ENCODE results near the gene NRXN3. TPM values are rescaled to one million over a fixed set of nuclear protein-coding genes. Genes with fewer than 3 reads are reported as not detected.

The NRXN3 gene
- total RNA-seq, 5 donors from 2014 or later (not counting 1 experiment from before 2014, with no cell fraction given) = not detected

GRCh38 chr14:79704041-79704807, 1534.1 kb downstream of the NRXN3 start:
- no peaks in the 10 kb centered on the region for H3K4me1 ChIP-seq (ENCODE audit: control insufficient read depth in 1 of 2, extremely low read depth in 1 of 2, insufficient read depth in 2 of 2, low read length in 2 of 2)
- Mint-ChIP-seq H3K4me1 (no peaks in the 10 kb centered on the region), H3K36me3 (no peaks in the 10 kb centered on the region), H3K27ac (no peak overlapping the region), H3K4me3 (no peak overlapping the region), H3K27me3 (no peaks in the 10 kb centered on the region), H3K9me3 (peaks cover 0 to 3% (median 3%) of the 10 kb centered on the region in 3 donors)
- DNase-seq = no peak
- no peak overlapping the region for H3K4me3 ChIP-seq (ENCODE audit: control insufficient read depth in 1 of 2, extremely low read depth in 1 of 2, low read length in 1 of 2)
- no peaks in the 10 kb centered on the region for H3K27me3 ChIP-seq (replicated peaks in 1 of 2; ENCODE audit: control insufficient read depth in 2 of 2, extremely low read depth in 1 of 2, insufficient read depth in 2 of 2, low read length in 1 of 2)
- no peaks in the 10 kb centered on the region for H3K9me3 ChIP-seq
- no peak for ATAC-seq (replicated peaks in 1 of 4)
- POLR2A ChIA-PET = no interaction called here
- no peaks in the 10 kb centered on the region for H3K36me3 ChIP-seq (ENCODE audit: control insufficient read depth in 2 of 2, extremely low read depth in 1 of 2, insufficient read depth in 1 of 2, low read length in 1 of 2)
- 53% methylated on average over 2 of the region's 6 CpGs for WGBS (ENCODE audit: insufficient coverage)
- CTCF ChIA-PET = no interaction called here
- no peak overlapping the region for H3K27ac ChIP-seq (ENCODE audit: low read length)

GRCh38 chr14:79705126-79705894, 1535.1 kb downstream of the NRXN3 start:
- no peaks in the 10 kb centered on the region for H3K36me3 Mint-ChIP-seq
- H3K9me3 Mint-ChIP-seq = peaks cover 0 to 3% (median 3%) of the 10 kb centered on the region in 3 donors
- Histone ChIP-seq H3K4me3 (ENCODE audit: control insufficient read depth in 1 of 2, extremely low read depth in 1 of 2, low read length in 1 of 2) (no peak overlapping the region), H3K27me3 (replicated peaks in 1 of 2; ENCODE audit: control insufficient read depth in 2 of 2, extremely low read depth in 1 of 2, insufficient read depth in 2 of 2, low read length in 1 of 2) (no peaks in the 10 kb centered on the region), H3K9me3 (no peaks in the 10 kb centered on the region), H3K36me3 (ENCODE audit: control insufficient read depth in 2 of 2, extremely low read depth in 1 of 2, insufficient read depth in 1 of 2, low read length in 1 of 2) (no peaks in the 10 kb centered on the region), H3K27ac (ENCODE audit: low read length) (no peak overlapping the region), H3K4me1 (ENCODE audit: control insufficient read depth in 1 of 2, extremely low read depth in 1 of 2, insufficient read depth in 2 of 2, low read length in 2 of 2) (no peaks in the 10 kb centered on the region)
- WGBS (ENCODE audit: insufficient coverage) = 73% methylated on average over 6 of the region's 11 CpGs
- H3K27ac Mint-ChIP-seq = no peak overlapping the region
- ChIA-PET CTCF (no interaction called here), POLR2A (no interaction called here)
- no peak for ATAC-seq (replicated peaks in 1 of 4)
- H3K4me1 Mint-ChIP-seq = no peaks in the 10 kb centered on the region
- no peak for DNase-seq
- no peaks in the 10 kb centered on the region for H3K27me3 Mint-ChIP-seq
- no peak overlapping the region for H3K4me3 Mint-ChIP-seq

GRCh38 chr14:79706382-79706781, 1536.2 kb downstream of the NRXN3 start:
- no peak overlapping the region for H3K27ac ChIP-seq (ENCODE audit: low read length)
- Mint-ChIP-seq H3K9me3 (peaks cover 0 to 3% (median 3%) of the 10 kb centered on the region in 3 donors), H3K36me3 (no peaks in the 10 kb centered on the region), H3K4me3 (no peak overlapping the region), H3K27me3 (no peaks in the 10 kb centered on the region), H3K4me1 (no peaks in the 10 kb centered on the region), H3K27ac (no peak overlapping the region)
- no peaks in the 10 kb centered on the region for H3K27me3 ChIP-seq (replicated peaks in 1 of 2; ENCODE audit: control insufficient read depth in 2 of 2, extremely low read depth in 1 of 2, insufficient read depth in 2 of 2, low read length in 1 of 2)
- CTCF ChIA-PET = no interaction called here
- no peaks in the 10 kb centered on the region for H3K4me1 ChIP-seq (ENCODE audit: control insufficient read depth in 1 of 2, extremely low read depth in 1 of 2, insufficient read depth in 2 of 2, low read length in 2 of 2)
- 33% methylated on average over 1 of the region's 2 CpGs for WGBS (ENCODE audit: insufficient coverage)
- H3K4me3 ChIP-seq (ENCODE audit: control insufficient read depth in 1 of 2, extremely low read depth in 1 of 2, low read length in 1 of 2) = no peak overlapping the region
- ATAC-seq (replicated peaks in 1 of 4) = no peak
- no peaks in the 10 kb centered on the region for H3K36me3 ChIP-seq (ENCODE audit: control insufficient read depth in 2 of 2, extremely low read depth in 1 of 2, insufficient read depth in 1 of 2, low read length in 1 of 2)
- DNase-seq = no peak
- H3K9me3 ChIP-seq = no peaks in the 10 kb centered on the region
- POLR2A ChIA-PET = interaction anchor here in 1 of 2 donors (0.7 kb wide), 1 partner anchor 1005 kb away, joined by 4 read pairs; no protein-coding TSS in a partner anchor

GRCh38 chr14:79708426-79709388, 1538.5 kb downstream of the NRXN3 start:
- Histone ChIP-seq H3K4me3 (ENCODE audit: control insufficient read depth in 1 of 2, extremely low read depth in 1 of 2, low read length in 1 of 2) (no peak overlapping the region), H3K4me1 (ENCODE audit: control insufficient read depth in 1 of 2, extremely low read depth in 1 of 2, insufficient read depth in 2 of 2, low read length in 2 of 2) (no peaks in the 10 kb centered on the region), H3K27ac (ENCODE audit: low read length) (no peak overlapping the region), H3K36me3 (ENCODE audit: control insufficient read depth in 2 of 2, extremely low read depth in 1 of 2, insufficient read depth in 1 of 2, low read length in 1 of 2) (no peaks in the 10 kb centered on the region), H3K27me3 (replicated peaks in 1 of 2; ENCODE audit: control insufficient read depth in 2 of 2, extremely low read depth in 1 of 2, insufficient read depth in 2 of 2, low read length in 1 of 2) (no peaks in the 10 kb centered on the region), H3K9me3 (no peaks in the 10 kb centered on the region)
- Mint-ChIP-seq H3K27ac (no peak overlapping the region), H3K9me3 (peaks cover 0 to 3% (median 3%) of the 10 kb centered on the region in 3 donors), H3K36me3 (no peaks in the 10 kb centered on the region), H3K4me1 (no peaks in the 10 kb centered on the region), H3K4me3 (no peak overlapping the region), H3K27me3 (no peaks in the 10 kb centered on the region)
- ATAC-seq (replicated peaks in 1 of 4) = no peak
- CTCF ChIA-PET = no interaction called here
- WGBS (ENCODE audit: insufficient coverage) = 54% methylated on average over 2 of the region's 9 CpGs
- POLR2A ChIA-PET = no interaction called here
- DNase-seq = no peak

GRCh38 chr14:79709573-79709972, 1539.4 kb downstream of the NRXN3 start:
- H3K27me3 Mint-ChIP-seq = no peaks in the 10 kb centered on the region
- no peaks in the 10 kb centered on the region for H3K36me3 Mint-ChIP-seq
- H3K27ac ChIP-seq (ENCODE audit: low read length) = no peak overlapping the region
- H3K4me3 ChIP-seq (ENCODE audit: control insufficient read depth in 1 of 2, extremely low read depth in 1 of 2, low read length in 1 of 2) = no peak overlapping the region
- ChIA-PET CTCF (no interaction called here), POLR2A (no interaction called here)
- H3K36me3 ChIP-seq (ENCODE audit: control insufficient read depth in 2 of 2, extremely low read depth in 1 of 2, insufficient read depth in 1 of 2, low read length in 1 of 2) = no peaks in the 10 kb centered on the region
- H3K27me3 ChIP-seq (replicated peaks in 1 of 2; ENCODE audit: control insufficient read depth in 2 of 2, extremely low read depth in 1 of 2, insufficient read depth in 2 of 2, low read length in 1 of 2) = no peaks in the 10 kb centered on the region
- DNase-seq (no peak), ATAC-seq (replicated peaks in 1 of 4) (no peak)
- H3K4me1 Mint-ChIP-seq = no peaks in the 10 kb centered on the region
- H3K27ac Mint-ChIP-seq = no peak overlapping the region
- WGBS (ENCODE audit: insufficient coverage) = no CpG with 5 or more reads among the region's 3 CpGs
- peaks cover 0 to 3% (median 3%) of the 10 kb centered on the region in 3 donors for H3K9me3 Mint-ChIP-seq
- no peaks in the 10 kb centered on the region for H3K9me3 ChIP-seq
- H3K4me3 Mint-ChIP-seq = no peak overlapping the region
- H3K4me1 ChIP-seq (ENCODE audit: control insufficient read depth in 1 of 2, extremely low read depth in 1 of 2, insufficient read depth in 2 of 2, low read length in 2 of 2) = no peaks in the 10 kb centered on the region

GRCh38 chr14:79712302-79712950, 1542.3 kb downstream of the NRXN3 start:
- H3K9me3 Mint-ChIP-seq = peaks cover 0 to 3% (median 3%) of the 10 kb centered on the region in 3 donors
- Histone ChIP-seq H3K36me3 (ENCODE audit: control insufficient read depth in 2 of 2, extremely low read depth in 1 of 2, insufficient read depth in 1 of 2, low read length in 1 of 2) (no peaks in the 10 kb centered on the region), H3K27me3 (replicated peaks in 1 of 2; ENCODE audit: control insufficient read depth in 2 of 2, extremely low read depth in 1 of 2, insufficient read depth in 2 of 2, low read length in 1 of 2) (no peaks in the 10 kb centered on the region), H3K4me3 (ENCODE audit: control insufficient read depth in 1 of 2, extremely low read depth in 1 of 2, low read length in 1 of 2) (no peak overlapping the region), H3K4me1 (ENCODE audit: control insufficient read depth in 1 of 2, extremely low read depth in 1 of 2, insufficient read depth in 2 of 2, low read length in 2 of 2) (no peaks in the 10 kb centered on the region), H3K27ac (ENCODE audit: low read length) (no peak overlapping the region), H3K9me3 (no peaks in the 10 kb centered on the region)
- H3K4me3 Mint-ChIP-seq = no peak overlapping the region
- H3K27me3 Mint-ChIP-seq = no peaks in the 10 kb centered on the region
- 74% methylated on average over 6 of the region's 11 CpGs for WGBS (ENCODE audit: insufficient coverage)
- H3K36me3 Mint-ChIP-seq = no peaks in the 10 kb centered on the region
- CTCF ChIA-PET = no interaction called here
- DNase-seq (no peak), ATAC-seq (replicated peaks in 1 of 4) (no peak)
- POLR2A ChIA-PET = no interaction called here
- no peaks in the 10 kb centered on the region for H3K4me1 Mint-ChIP-seq
- no peak overlapping the region for H3K27ac Mint-ChIP-seq
